SIG-M5 treated with dmso at 0.1 percent for 504 hours (cell line): ENCODE data around the gene ADGRG1.
"Not testable (repeated sequence)": the region's sequence is repeated elsewhere in the genome, so short reads cannot be mapped to it uniquely, and the experiment has no call there.

Experiments
- DNase-seq: peaks from one replicate; lab custom pipeline; 2025; ENCODE audit not compliant: unreplicated experiment; lab: John Stamatoyannopoulos, UW

ADGRG1 gene

DNA sequence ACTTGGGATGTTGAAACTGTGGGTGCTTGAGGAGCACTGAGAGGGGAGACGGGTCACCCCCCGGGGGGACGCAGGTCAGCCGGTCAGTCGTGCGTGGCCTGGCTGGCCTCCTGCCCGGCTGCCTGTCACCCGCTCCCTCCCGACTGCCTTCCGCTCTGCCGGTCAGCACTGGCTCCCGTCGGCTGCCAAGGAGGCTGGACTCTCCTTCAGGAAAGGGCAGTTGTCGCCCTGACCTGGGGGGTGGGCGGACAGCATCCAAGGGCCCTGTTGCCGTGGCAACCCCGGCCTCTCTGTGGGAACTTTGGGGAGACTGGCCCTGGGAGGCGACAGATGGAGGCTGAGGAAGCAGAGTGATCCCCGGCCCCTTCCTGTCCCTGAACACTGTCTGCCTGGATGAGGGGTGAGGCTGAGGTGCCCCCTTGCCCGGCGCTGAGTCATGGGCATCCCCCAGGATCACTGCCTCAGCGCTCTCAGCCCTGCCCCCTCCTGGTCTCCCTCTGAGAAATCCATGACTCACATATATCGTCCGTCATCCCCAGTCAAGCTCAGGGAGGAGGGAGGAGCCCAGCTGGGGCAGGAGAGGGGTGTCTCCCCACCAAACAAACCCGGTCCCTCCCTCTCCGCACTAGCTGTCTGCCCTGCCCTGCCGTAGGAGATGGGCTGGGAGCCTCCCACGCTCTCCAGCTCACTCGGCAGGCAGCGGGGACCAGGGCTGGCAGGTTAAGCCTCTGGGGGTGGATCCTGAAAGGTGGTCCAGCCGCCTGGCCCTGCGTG lies at the start of gene ADGRG1:
ADGRG1 (plus strand) TSS at position 623 of the 774 bp plus-strand sequence. CDS start 21,658 bp downstream, outside the sequence.
- peak; percentile 43 for DNase-seq

DNA sequence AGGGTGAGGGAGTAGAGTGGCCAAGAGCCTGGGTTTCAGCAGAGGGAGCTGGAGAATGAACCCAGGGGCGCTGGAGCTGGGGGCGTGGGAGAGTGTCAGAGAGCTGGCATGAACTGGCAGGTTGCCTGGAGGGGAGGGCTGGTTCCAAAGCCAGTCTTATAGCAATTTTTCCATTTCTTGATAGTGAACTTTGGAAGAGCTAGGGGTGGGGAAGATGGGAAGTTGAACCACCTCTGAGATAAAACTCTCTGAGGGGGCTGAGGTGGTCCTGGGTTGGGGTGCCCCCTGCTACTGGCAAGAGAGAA lies 49.1 kb upstream of the ADGRG1 start:
- no peak for DNase-seq

- DNase-seq: no peak
Observed at GRCh38 chr16:57585051-57585687, 43.3 kb upstream of the ADGRG1 start.

DNA sequence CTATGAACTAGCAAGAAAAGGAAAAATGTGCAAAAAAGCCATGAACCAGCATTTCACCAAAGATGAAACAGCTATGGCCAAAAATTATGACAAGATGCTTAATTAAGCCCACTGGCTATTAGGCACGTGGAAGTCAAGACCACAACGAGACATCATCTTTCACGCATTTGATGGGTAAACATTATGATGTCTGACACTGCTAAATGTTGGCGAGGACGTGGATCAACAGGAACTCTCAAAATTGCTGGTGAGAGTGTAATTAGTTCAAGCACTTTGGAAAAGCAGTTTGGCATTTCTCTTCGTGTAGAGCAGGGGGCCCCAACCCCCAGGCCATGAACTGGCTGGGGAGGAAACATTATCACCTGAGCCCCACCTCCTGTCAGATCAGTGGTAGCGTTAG lies 39.6 kb upstream of the ADGRG1 start:
- no peak for DNase-seq

DNA sequence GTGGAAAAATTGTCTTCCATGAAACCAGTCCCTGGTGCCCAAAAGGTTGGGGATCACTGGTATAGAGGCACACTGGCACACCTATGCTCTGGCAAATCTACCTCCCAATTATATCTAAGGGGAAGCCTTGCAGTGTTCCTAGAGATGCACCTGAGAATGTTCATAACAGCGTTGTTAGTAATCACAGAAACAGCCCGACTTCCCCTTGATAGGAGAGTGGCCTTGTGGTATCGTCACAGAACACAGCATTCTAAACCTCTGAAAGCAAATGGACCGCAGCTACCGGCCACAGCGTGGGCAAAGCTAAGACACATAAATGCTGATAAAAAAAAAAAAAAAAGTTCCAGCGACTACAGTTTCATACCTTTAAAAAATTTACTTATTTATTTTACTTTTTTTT lies 39.1 kb upstream of the ADGRG1 start:
- no peak for DNase-seq

DNA sequence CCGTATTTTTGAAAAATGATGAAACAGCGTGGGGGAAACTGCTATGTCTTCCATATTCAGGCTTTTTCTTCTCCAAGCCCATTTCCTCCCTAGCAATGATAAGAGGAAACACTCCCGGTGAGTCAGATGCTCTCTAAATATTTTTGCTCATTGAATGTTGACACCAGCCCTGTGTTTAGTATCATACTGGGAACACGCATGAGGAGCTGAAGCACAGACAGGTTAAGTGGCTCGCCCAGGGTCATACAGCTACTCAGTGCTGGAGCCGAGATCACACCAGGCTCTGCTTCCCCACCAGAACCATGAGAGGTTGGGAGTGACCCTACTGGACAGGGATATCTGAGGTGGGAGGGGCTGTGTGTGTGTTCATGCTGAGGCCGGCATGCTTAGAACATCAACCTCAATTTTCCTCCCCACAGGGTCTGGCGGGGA lies 37.8 kb upstream of the ADGRG1 start:
- no peak for DNase-seq

GRCh38 chr16:57591086-57591869 lies 37.2 kb upstream of the ADGRG1 start:
- peak; percentile 48 for DNase-seq

DNA sequence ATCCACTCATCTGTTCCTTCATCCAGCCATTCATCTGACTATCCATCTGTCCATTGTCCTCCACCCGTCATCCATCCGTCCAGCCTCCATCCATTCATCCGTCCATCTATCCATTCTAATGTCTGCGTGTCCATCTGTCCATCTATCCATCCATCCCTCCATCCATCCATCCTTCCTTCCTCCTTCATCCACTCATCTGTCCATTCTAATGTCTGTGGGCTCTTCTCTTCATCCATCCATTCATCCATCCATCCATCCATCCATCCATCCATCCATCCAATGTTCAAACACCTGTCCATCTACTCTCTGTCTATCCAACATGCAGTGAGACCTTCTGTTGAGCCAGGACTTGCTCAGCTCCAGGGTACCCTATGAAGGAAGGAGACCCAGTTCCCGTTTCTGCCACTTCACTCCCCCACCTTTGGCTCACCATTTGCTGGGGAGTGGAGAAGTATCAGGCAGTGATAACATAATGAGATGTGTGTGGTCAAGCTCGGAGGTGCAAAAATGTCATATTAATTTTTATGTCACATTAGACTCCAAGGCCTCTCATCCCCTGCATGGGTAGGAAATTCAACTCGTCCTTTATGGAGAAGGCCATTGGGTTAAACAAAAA lies 36.5 kb upstream of the ADGRG1 start:
- DNase-seq: no peak

DNA sequence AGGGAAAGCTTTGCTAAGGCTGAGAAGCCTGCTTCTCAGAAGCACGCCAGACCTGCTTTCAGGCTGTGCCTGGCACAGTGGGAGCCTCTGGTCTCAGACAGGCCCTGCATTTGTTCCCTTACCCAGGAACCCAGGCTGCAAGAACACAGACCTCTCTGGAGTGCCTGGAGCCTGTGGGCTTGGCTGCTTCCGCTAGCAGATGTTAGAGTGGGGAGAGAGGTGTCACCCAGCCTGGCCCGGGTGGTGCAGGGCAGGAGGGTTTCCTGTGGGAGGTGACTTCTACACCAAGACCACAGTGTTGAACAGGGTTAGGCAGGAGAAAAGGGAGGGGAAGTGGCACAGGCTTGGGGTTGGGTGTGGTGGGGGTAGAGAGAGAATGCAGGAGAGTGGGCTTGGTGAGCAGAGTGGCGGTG lies 35.8 kb upstream of the ADGRG1 start:
- no peak for DNase-seq

DNA sequence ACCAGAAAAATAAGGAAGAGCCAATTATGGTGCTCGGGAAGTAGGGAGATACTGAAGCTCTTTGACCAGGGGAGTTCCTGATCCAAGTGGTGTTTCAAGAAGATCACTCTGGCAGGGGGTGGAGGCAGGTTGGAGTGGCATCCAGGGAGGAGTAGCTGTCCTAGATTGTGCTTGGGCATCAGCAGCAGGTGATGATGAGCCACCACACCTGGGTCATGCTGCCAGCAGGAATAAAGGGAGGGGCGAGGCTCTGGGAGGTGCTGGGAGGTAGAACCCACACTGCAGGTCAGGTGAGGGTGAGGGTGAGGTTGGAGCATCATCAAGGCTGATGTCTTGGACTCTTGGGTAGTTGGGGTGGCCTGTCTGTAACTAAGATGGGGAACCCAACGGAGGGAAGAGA lies 35.4 kb upstream of the ADGRG1 start:
- no peak for DNase-seq

DNA sequence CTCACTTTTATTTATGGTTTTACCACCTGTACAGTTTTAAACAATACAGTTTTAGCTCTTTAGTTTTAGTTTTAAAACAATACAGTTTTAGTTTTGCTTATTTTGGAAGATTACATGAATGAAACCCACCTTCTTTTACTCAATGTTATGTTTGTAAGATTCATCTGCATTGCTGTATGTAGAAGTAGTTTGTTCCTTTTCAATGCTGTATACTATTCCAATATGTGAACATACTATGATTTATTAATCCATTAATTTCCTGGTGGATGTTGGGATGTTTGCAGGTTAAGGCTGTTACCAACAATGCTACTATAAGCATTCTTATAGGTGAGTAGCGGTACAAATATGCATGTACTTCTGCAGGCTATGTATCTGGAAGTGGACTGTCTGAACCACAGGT lies 34.4 kb upstream of the ADGRG1 start:
- no peak for DNase-seq

DNA sequence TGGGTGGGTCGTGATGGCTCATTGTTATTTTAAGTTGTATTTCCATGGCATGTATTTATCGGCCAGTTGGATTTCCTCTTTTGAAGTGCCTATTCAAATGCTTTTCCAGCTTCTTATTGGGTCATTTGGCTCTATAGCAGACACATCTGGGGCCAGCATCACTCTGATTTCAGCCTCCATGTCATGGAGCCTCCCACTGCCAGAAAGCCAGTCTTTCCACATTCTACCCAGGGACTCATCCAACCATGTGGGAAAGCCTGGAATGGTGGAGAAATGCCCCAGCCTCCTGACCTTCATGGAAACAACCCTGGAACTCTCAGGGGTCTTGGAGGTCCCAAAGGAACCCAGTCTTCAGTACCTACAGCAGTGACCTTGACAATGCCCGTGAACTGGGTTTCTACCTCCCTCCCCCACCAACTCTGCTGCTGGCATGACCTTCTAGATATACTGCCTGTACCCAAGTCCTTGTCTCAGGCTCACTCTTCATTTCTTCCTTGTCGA lies 33.8 kb upstream of the ADGRG1 start:
- no peak for DNase-seq

- not testable (repeated sequence) for DNase-seq
Observed at GRCh38 chr16:57596234-57596633, 32.2 kb upstream of the ADGRG1 start.

DNA sequence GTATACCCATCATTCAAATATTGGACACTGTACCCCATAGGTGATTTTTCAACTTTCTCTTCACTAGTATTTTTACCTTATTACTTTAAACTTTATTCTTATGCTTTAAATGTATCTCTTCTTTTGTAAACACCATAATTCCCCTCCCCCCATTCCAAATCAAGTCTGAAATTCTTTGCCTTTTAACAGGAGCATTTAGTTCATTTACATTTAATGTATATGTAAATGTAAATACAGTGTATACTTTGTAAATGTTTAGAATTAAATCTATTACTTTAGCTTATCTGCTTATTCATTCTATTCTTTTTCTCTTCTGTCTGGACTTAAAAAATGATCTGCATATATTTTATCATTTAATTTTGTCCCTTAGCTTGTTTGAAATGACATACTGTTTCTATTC lies 30.0 kb upstream of the ADGRG1 start:
- DNase-seq: no peak

GRCh38 chr16:57600048-57600835 lies 28.2 kb upstream of the ADGRG1 start:
- DNase-seq: no peak

- DNase-seq: no peak
Observed at GRCh38 chr16:57600952-57601580, 27.4 kb upstream of the ADGRG1 start.

- DNase-seq: no peak
Observed at GRCh38 chr16:57601801-57602478, 26.5 kb upstream of the ADGRG1 start.

DNA sequence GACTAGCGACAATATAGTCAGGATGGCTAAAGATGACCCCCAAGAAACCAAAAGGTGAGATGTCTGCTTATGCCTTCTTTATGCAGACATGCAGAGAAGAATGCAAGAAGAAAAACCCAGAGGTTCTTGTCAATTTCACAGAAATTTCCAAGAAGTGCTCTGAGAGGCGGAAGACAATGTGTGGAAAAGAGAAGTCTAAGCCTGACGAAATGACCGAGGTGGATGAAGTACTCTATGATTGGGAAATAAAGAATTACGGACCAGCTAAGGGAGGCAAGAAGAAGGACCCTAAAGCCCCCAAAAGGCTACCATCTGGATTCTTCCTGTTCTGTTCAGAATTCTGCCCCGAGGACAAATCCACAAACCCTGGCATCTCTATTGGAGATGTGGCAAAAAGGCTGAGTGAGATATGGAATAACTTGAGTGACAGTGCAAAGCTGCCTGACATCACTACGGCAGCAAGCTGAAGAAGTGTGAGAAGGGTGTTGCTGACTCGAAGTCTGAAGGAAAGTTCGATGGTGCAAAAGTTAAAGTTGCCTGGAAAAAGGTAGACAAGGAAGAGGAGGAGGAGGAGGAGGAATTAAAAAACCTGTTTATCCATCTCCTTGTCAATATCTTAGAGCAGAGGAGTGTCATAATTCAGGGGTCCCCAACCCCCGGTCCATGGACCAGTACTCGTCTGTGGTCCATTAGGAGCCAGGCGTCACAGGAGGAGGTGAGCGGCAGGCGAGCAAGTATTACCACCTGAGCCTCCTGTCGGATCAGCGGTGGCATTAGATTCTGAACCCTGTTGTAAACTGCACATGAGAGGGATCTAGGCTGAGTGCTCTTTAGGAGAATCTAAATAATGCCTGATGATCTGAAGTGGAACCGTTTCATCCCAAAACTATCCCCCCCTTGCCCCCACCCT lies 25.1 kb upstream of the ADGRG1 start:
- DNase-seq: no peak

DNA sequence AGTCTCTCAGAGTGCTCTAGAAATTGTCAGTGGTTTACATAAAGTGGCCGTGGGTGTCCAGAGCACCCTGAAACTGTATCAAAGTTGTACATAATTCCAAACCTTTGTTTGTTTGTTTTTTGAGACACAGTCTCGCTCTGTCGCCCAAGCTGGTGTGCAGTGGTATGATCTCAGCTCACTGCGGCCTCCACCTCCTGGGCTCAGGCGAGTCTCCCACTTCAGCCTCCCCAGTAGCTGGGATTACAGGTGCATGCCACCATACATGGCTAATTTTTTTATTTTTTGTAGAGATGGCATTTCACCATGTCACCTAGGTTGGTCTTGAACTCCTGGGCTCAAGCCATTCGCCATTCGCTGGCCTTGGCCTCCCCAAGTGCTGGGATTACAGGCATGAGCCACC lies 24.3 kb upstream of the ADGRG1 start:
- DNase-seq: no peak
